DMS114 treated with DMSO at 0.1 percent for 48 hours (cell line): ENCODE data around the gene ERAP2.

Experiments used
- DNase-seq: peaks from one replicate; lab custom pipeline; 2025; ENCODE audit not compliant: unreplicated experiment; lab: John Stamatoyannopoulos, UW

ERAP2 gene

DNA sequence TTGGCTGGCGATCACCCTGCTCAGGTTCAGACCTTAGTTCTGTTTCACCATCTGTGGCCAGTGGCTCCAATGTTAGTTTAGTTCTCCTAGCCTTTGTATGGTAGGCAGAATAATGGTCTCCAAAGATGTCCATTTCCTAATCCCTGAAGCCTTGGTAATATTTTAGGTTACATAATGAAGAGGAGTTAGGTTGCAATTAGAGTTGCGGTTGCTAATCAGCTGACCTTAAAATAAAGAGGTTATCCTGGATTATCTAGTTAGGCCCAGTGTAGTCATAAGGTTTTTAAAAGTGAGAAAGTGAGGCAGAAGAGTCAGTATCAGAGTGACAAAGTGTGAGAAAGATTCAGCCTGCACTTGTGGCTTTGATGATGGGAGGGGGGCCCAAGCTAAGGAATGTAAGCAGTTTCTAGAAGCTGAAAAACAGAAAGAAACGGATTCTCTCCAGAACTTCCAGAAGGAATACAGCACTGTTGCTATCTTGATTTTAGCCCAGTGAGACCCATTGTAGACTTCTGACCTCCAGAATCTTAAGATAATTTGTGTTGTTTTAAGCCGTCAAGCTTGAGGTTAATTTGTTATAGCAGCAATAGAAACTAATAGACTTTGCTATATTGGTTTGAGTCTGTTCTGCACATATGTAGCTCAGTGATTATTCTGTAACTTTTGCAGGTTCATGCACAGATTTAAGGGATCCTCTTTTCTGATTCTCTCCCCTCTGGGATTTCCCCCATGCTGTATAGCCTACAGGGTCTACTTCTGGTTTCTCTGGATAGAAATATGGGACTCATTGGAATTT lies 81.2 kb downstream of the ERAP2 start:
- no peak for DNase-seq

DNA sequence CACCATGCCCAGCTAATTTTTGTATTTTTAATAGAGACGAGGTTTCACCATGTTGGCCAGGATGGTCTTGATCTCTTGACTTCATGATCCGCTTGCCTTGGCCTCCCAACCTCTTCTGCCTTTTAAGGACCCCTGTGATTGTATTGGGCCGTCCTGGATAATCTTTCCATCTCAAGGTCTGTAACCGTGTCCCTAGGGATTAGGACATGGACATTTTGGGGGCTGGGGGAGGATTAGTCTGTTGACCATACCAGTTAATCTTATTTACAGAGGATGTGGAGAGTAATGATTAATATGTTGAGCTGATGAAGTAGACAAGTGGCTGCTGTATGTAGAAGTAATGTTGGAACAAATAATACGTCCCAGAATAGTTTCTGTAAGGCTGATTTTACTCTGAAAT lies 82.7 kb downstream of the ERAP2 start:
- DNase-seq = no peak

DNA sequence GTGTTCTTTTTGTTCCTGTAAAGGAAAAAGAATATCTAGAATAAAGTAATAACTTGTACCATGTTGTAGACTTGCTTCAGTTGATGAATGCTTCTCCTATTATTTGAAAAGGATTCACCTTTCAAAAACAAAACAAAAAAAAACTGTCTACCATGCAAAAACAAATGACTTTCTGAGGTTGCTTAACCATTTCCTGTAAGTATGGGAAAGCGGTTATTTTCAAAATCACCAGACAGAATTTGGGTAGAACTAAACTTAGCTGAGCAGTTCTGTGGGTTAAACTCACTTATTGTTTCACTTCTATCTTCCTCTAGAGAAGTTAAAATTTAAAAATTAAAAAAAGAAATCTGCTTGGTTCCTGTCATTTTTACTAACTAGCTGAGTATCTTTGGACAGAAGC lies 84.8 kb downstream of the ERAP2 start:
- no peak for DNase-seq

DNA sequence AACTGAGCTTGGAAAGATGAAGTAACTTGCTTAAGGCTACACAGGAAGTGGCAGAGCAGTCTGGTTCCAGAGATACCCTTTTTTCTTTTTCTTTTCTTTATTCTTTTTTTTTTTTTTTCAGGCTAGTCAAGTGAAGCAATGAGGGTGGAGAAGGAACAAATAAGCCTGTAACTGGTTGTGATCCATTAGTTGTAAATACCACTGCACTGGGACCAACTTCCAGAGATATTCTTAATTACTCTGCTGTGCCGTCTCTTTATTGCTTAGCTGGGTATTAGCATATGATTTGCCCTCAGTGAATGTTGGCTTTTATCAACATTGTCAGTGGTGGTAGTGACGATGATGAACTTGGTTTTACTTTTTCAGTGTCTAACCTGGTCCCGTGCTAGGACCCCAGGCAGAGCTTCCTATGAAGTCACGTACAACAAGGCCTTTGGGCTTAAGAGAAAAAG lies 86.3 kb downstream of the ERAP2 start:
- no peak for DNase-seq

DNA sequence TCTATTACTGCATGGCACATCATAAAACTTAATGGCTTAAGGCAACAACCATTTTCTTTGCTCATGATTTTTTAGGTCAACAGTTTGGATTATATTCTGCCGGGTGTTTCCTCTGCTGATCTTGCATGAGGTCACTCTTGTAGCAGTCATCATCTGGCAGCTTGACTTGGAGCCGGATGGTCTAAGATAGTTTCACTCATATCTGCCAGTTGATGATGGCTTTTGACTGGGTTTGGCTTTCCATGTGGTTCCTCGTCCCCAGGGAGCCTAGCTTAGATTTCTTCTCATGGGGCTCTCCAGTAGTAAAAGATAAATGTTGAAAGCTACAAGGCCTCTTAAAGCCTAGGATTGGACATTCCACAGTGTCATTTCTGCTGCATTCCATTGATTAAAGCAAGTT lies 87.0 kb downstream of the ERAP2 start:
- no peak for DNase-seq

DNA sequence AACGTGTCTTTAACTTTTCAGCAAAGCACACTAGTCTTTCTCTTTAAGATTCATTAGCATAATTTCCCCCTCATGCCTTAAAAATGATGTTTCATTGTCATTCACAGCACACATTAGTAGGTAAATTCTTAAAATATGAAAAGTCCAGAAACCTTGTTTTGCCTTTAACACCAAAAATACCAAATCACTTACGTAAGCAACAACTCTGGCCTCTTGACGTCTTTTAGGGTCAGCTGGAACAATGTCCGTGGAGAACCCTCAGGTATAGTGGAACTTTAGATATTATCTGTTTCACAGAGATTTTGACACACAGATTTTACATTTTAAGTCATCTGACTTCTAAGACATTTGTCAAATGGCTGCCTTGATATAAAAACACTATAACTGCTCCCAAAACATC lies 90.5 kb downstream of the ERAP2 start:
- no peak for DNase-seq

DNA sequence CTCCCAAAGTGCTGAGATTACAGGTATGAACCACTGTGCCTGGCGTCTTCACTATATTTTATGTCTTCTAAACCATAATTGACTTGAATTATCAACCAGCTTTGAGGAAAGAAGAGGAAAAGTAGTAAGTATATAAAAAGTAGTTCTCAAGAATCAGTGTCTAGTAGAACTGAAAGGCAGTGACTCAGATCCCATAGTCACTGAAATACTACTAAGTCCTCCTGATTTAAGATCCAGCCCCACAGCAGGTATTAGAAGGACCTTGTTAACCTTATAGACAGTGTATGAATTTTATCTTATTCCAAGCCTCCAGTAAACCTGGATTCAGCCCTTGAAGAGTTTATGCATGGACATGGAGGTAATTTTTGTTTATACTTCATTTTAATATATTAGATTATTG lies 91.1 kb downstream of the ERAP2 start:
- DNase-seq = no peak

DNA sequence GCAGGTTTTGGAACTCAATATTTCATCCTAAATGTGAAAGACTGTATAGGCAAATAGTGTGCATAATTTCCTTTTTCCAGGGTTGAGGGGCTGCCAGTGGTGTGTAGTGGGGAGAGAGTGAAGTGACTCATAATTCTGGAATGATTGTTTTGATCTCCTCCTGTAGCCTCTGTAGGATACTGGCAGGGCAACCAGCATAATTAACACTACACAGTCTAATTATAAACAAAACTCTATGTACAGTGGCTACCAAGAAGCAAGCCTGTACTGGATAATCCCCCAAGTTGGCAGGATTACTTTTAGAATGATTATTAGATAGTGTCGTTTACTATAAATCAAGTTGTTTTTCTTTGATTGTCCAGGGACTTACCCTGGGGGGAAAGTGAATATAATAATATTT lies 91.8 kb downstream of the ERAP2 start:
- DNase-seq = no peak

DNA sequence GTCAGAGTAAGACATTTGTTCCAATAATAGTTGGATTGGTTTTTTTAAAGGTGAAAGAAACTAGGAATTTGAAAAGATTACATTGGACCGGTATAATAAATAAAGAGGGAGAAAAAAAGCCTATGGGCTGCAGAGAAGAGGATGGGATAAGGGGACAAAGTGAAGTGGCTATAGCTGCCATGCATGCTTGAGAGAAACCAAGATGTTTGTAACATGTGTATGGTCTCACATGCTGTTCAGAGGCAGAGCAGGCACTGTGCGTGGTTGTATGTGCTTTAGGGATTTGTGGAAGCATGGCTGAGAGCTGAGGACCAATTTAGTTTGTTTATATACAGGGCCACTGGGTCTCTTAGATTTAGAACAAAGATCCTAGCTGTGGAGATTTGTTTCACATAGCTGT lies 92.3 kb downstream of the ERAP2 start:
- DNase-seq = no peak
